Measurements from ENCODE around the gene PRRT2.

DNA sequence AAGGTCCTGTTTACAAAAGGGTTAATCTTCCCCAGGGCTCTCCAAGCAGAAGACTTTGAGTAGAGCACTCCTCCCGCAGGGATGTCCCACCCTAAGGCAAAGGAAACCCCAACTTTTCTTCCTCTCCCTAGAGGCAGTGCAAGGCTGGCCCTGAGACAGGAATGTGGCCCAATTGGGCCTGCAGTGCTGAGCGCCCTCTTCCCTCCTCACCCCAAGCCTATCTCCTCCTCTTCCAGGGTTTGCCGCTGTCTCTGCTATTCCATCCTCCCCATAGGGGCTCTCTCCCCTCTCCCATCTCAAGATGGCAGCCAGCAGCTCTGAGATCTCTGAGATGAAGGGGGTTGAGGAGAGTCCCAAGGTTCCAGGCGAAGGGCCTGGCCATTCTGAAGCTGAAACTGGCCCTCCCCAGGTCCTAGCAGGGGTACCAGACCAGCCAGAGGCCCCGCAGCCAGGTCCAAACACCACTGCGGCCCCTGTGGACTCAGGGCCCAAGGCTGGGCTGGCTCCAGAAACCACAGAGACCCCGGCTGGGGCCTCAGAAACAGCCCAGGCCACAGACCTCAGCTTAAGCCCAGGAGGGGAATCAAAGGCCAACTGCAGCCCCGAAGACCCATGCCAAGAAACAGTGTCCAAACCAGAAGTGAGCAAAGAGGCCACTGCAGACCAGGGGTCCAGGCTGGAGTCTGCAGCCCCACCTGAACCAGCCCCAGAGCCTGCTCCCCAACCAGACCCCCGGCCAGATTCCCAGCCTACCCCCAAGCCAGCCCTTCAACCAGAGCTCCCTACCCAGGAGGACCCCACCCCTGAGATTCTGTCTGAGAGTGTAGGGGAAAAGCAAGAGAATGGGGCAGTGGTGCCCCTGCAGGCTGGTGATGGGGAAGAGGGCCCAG is 1.0 kb downstream of the PRRT2 start:
- no peak for TF ChIP-seq POLR2A (IDR thresholded peaks at IDR 0.05)
- TF ChIP-seq, protein P1, sequence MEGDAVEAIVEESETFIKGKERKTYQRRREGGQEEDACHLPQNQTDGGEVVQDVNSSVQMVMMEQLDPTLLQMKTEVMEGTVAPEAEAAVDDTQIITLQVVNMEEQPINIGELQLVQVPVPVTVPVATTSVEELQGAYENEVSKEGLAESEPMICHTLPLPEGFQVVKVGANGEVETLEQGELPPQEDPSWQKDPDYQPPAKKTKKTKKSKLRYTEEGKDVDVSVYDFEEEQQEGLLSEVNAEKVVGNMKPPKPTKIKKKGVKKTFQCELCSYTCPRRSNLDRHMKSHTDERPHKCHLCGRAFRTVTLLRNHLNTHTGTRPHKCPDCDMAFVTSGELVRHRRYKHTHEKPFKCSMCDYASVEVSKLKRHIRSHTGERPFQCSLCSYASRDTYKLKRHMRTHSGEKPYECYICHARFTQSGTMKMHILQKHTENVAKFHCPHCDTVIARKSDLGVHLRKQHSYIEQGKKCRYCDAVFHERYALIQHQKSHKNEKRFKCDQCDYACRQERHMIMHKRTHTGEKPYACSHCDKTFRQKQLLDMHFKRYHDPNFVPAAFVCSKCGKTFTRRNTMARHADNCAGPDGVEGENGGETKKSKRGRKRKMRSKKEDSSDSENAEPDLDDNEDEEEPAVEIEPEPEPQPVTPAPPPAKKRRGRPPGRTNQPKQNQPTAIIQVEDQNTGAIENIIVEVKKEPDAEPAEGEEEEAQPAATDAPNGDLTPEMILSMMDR (IDR thresholded peaks at IDR 0.05), result no peak
